TTC549 (cell line): ENCODE measurements around the gene TNRC6A.
"Not testable (repeated sequence)": the region's sequence is repeated elsewhere in the genome, so short reads cannot be mapped to it uniquely, and the experiment has no call there.

Experiments used
- FAIRE-seq: peaks from 2 replicates; lab custom pipeline; 2012; peaks lifted over from hg19 to GRCh38; lab: Jason Lieb, UNC

TNRC6A gene

DNA sequence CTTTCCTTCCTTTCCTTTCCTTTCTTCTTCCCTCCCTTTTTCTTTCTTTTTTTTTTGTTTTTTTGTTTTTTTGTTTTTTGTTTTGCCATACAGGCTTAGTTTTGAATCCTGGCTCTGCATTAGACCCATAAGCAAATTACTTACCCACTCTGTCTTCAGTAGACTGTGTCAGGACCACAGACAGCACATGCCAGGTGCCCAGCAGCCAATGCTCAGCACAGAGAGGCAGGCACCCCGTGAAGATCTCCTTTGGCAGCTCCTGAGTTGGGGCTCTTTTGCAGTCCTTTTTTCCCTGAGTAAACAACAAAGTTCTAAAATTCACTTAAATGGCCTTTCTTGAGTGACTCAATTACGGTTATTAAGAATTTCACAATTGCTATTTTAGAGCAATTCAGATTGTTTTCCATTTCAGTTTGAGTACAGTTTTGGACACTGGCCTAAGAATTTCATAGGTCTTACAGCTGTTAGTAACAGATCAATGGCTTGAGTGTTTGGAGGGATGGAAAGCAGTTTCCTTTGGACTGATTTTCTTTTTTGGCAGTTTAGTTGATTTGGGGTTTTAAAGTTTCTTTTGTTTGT is 90.1 kb downstream of the TNRC6A start:
- no peak for FAIRE-seq

DNA sequence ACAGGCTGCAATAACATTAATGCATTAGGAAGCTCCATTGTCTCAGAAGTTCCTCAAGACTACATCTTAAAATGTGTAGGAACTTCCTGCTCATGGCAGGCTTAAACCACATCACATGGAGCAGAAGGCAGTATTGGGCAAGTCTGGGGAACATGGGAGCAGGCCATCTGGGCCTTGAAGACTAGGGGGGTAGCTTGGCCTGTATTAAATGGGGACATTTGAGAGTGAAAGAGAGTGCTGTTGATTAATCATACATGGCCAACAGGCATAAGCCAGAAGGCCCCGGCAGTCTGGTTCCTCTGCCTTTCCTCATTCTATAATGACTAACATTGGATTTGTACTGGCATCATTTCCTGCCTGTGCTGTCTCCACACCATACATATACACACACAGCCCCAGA is 91.1 kb downstream of the TNRC6A start:
- FAIRE-seq, result no peak

DNA sequence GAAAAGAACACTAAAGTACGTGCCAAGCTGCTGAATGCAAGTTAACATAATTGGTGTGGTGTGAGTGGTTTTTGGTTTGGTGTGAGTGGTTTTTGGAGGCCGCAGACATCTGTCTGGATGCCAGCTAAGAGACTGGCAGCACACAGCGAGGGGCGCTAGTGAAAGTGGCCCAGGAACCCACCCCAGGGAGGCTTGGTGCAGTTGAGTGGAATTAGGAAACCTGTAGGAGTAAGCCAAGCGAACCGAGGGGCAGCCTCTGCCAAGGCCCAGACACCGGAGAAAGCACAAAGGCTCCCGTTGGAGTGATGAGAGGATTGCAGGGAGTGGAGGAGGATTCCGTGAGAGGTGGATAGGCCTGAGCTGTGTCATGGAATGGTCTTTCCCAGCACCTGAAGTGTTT is 91.7 kb downstream of the TNRC6A start:
- no peak for FAIRE-seq

DNA sequence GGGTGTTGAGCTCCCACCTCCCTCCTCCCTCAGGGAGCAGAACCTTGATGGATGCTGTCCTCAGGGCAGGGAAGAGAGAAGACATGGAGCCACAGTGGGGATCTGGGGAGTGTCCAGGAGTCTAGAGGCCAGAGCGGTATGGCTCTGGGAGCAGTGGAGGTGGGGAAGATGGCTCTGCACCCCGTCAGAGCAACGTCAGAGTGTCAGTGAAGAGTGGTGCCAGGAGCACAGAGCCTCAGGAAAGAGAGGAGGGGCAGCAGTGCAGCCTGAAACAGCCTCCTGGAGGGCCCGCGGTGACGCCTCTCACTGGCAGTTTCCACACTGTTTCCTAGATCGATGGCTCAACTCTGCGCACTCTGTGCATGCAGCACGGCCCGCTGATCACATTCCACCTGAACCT is 93.1 kb downstream of the TNRC6A start:
- no peak for FAIRE-seq

DNA sequence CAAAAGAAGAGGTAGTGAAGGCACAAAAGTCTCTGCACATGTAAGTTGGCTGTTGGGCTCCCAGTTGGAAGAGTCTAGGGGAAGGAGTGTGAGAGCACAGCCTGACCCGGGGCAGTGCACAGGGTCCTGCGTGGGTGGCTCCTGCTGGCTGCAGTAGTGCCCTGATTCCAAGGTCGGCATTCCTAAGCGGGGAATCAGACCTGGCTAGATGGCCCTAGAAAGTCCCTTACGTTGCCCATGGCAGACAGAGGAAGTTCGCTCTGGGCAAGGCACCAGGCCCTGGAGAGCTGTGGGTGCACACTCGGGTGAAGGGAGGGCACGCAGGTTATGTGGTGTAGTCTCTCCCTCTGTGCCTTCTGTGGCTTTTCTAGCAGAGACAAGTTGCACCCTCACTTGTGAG is 93.5 kb downstream of the TNRC6A start:
- FAIRE-seq, result no peak

DNA sequence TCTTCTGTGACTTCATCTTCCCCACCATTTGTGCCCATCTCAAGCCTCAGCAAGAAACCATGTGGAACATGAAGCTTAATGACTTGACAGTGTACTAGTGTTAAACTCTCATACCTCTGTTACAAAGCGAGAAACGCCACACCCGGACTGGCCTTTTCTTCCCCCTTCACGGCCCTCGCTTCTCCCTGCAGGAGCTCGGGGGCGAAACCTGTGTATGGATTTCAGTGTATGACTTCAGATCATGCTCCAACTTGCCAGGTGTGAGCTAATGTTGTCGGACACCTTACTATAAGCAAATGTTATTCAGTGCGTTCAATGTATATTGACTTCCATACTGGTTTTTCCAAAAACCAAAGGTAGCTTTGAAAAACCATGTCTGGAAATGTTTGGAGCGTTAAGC is 96.2 kb downstream of the TNRC6A start:
- FAIRE-seq, result no peak

DNA sequence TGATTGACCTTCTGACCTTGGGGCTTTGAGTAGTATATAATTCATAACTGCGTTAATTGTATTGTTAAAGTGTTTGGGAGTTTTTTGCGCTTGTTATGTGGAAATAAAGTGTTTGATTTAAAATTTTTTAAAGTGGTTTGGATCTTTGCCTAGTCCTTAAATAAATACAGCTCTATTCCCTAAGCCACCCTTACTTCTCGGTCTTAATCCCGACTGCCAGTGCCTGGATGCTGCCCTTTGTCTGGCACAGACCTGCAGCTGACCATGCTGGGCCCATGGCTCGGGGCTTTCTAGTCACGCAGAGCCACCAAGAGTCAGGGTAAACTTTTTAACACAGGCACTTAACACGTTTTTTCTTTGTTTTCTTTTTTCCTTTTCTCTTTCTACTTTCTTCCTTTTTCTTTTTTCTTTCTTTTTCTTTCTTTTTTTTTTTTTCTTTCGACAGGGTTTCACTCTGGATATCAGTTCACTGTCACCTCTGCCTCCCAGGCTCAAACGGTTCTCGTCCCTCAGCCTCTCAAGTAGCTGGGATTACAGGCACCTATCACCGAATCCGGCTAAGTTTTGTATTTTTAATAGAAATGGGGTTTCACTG is 96.7 kb downstream of the TNRC6A start:
- no peak for FAIRE-seq

DNA sequence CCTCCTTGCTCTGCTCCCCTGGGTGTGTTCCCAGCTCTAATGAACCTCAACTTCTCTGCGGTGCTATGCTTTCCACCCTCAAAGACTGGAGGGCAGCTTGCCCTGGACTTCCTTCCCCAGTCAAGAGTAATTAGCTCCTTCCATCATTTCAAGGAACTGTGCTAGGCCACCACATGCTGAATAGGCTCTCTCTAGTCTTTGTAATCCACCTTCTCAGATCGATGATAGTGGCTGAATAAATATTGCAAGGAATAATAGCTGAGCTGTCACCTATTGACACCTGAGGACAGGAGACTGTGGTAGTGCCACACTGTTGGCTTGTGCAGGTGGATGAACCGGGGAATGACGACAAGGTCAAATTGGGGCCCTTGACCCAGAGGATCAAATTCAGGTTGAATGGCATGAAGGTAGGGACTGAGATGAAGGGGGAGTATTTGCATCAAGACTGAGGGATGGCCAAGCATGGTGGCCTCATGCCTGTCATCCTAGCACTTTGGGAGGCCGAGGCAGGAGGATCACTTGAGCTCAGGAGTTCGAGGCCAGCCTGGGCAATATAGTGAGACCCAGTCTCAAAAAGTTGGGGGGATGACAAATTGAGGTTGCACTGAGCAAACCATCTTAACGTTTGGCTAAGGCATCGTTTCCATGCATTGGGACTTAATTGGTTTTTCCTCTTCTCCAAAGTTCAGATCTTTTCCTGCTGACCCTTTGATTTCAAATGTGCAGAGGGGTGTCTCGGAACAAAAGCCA is 97.5 kb downstream of the TNRC6A start:
- FAIRE-seq, result no peak

DNA sequence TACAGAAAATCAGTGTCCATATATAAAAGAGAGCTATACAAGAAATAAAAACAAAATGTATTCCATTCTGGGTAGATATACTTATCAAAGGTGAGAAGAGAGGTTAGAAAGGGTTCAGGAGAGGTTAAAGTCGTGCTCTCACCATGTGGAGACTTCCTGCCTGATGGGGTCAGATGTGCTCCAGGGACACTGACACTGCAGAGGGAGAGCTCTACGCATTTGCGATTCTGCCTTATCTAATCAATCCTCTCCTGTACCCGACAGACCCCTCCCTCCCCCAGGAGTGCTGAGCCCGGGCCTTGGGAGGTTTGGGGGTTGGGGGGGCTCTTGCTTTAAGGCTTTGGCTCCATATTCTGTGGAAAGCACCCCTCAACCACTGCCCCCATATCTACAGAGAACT is 99.7 kb downstream of the TNRC6A start:
- FAIRE-seq, result no peak

DNA sequence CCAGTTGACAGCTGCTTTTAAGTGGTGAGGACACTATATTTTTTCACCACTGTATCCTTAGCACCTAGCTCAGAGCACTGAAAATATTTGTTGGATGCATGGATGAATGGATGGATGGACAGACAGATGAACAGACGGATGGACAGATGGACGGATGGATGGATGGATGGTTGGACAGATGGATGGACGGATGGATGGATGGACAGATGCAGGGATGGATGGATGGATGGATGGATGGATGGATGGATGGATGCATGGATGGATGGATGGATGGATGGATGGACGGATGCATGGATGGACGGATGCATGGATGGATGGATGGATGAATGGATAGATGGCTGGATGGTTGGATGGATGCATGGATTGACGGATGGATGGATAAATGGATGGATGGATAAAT is 103.9 kb downstream of the TNRC6A start:
- FAIRE-seq, result no peak

DNA sequence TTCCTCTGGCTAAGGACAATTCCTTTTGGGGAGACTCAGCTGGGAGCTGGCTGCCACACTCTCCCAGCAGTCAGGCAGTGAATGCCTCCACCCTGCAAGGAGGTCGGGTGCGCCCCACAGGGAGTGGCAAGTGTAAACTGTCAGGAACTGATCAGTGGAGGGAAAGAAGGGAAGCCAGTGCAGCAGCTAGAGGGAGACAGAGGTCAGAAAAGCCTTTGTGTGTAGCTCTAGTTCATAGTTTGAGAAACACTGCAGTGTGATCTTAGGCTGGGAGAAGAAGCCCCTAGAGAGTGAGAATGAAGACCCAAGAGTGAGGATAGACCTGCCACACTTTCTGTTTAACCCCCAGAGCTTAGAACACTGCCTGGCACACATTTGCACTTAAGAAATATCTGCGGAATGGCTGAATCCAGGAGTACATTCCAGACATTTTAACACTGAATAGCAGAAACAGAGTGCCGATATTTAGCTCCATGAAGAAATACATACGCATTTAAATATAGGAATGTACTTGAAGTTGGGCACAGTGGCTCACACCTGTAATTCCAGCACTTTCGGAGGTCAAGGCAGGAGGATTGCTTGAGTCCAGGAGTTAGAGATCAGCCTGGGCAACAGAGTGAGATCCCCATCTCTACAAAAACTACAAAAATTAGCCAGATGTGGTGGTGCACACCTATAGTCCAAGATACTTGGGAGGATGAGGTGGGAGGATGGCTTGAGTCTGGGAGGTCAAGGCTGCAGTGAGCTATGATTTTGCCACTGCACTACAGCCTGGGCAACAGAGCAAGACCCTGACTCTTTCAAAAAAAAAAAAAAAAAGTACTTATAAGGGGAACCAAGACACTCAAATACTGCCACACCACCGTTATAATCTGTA is 105.2 kb downstream of the TNRC6A start:
- FAIRE-seq, result no peak

DNA sequence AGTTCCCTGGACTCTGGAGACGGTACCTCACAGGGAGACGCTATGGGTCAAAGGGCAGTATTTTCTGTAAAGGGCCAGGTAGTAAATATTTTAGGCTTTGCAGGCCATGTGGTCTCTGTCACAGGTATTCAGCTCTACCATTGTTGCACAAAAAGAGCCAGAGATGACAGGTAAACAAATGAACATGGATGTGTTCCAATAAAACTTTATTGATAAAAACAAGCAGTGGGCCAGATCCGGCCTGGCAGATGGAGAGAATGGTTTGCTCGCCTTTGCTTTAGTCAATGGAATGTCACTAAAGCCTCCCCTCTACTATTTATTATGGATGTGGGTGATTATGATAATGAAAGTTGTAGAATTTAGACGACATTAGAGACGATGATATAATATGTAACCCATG is 107.4 kb downstream of the TNRC6A start:
- no peak for FAIRE-seq

DNA sequence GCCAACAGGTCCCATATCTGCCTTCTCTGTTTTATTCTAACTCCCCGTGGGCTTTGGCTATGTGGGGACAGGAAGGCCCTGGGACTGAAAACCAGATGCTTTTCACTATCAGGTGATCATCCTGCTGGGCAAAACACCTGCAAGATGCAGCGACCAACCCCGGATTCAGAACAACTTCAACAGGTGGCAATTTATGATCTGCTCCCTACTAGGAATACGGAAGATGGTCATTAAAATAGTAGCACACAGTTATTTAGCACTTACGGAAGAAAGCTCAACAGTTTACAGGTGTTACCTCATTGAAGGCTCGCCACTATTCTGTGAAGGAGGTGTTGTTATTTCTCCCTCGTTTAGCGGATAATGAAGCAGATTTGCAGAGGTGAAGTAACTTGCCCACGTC is 108.5 kb downstream of the TNRC6A start:
- FAIRE-seq, result no peak

DNA sequence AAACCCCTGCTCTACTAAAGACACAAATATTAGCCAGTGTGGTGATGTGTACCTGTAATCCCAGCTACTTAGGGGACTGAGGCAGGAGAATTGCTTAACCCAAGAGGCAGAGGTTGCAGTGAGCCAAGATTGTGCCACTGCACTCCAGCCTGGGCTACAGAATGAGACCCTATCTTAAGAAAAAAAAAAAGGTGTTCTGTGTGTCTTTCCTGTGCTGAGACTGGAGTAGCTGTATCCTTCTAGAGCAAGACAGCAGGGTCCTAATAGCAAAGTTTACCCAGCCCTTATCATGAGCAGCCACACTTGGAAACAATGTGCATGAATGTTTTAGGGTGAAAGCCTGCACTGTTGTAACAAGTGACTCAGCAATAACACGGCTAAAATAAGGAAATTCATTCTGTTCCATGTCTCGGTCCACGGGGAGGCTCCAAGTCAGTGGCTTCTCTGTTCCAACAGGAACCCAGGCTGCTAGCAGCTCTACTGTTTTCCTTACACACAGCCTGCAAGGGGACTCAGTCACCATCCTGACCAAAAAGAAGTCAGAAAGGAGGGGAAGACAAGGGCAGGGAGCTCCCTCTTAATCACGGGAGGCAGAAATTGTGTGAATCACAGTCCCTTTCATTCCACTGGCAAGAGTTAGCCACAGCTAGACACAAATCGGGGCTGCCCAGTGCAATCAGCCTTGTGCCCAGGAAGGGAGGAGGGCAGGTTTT is 109.3 kb downstream of the TNRC6A start:
- no peak for FAIRE-seq

DNA sequence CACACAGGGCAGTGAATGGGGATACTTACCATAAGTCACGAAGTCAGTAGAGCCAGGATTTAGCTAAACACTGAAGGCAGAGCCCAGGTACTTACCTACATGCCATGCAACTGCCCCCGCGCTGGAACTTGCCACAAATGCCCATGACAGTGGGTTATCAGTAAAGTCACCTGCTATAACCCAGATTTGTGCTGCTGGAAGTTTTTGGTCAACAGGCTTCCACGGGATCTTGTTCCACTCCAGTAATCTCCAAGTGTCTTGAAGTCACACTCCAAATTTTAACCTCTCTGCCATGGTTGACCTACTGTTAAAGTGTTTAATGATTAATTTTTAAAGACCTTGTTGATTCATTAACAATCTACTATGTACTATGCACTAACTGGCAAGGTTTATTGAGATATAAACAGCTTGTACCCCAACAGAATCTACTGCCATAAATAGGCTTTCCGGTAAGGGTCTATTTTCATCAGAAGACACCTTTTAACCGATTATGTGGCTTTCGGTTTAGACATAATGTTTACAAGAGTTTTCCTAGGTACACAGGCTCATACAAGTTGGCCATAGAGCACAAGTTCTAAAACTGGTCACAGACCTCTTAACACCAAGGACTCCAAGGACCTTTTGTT is 110.0 kb downstream of the TNRC6A start:
- no peak for FAIRE-seq

DNA sequence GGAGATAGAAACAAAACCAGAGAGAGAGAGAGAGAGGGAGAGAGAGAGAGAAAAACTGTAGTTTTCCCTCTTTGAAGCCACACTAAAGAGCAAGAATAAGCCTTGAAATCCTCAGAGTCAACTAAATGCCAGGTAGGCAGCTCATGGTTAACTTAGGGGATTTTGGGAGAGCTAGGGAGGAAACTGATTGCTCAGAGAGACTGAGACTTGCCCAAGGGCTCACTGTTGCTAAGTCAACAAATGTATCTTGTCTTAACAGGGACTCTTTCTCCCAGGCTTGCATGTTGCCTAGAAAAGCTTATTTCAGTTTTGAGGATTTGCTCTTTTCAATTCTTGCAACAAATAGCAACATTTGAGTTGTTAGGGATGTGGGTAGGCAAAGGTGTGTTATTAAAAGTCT is 111.8 kb downstream of the TNRC6A start:
- no peak for FAIRE-seq

DNA sequence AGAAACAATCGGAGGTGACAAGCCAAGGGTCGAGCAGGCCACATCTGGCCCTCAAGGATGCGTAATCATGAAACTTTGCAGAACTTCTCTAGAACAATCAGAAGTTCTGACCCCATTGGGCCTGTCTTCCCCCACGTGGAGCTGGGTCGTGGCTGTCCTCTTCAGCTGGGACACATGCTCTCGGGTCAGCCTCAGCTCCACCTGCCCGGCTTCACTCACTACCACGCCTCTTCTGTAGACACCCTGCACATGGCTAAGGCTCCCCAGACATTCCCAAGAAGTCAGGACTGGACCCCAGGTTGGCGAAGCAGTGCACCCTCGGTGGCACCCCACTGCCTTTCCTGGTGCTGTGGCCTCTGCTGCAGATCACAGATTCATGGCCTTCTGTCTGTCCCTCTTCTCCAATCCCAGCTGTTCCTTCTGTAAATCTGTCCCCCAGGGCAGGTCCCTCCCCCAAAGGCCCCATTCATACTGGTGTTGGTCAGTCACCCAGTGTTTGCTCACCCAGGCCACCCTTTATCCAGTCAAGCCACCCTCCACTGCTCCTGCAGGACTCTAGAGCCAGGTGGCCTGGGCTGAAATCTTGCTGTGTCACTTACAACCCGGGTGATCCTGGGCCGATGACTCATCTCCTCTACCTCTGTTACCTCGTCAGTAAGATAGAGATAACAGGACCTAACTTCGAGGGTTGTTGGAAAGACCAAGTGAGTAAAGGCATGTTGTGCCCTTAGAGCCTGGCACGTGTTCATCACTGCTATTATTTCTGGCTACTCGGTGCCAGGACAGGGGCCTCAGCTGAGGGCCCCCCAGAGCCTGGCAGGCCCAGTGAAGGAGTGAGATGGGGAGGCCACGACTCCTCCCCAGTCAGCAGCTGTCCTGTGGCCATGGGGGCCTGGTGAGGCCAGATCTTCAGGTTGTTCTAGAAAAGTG is 114.9 kb downstream of the TNRC6A start:
- FAIRE-seq, result no peak

DNA sequence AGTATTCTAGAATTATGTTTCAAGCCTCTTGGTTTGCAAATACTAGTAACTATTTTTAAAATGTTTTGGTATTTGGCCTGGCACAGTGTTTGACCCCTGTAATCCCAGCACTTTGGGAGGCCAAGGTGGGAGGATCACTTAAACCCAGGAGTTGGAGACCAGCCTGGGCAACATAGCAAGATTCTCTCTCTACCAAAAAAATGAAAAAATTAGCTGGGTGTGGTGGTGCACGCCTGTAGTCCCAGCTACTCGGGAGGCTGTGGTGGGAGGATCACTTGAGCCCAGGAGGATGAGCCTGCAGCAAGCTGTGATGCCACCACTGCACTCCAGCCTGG is 115.5 kb downstream of the TNRC6A start:
- not testable (repeated sequence) for FAIRE-seq

DNA sequence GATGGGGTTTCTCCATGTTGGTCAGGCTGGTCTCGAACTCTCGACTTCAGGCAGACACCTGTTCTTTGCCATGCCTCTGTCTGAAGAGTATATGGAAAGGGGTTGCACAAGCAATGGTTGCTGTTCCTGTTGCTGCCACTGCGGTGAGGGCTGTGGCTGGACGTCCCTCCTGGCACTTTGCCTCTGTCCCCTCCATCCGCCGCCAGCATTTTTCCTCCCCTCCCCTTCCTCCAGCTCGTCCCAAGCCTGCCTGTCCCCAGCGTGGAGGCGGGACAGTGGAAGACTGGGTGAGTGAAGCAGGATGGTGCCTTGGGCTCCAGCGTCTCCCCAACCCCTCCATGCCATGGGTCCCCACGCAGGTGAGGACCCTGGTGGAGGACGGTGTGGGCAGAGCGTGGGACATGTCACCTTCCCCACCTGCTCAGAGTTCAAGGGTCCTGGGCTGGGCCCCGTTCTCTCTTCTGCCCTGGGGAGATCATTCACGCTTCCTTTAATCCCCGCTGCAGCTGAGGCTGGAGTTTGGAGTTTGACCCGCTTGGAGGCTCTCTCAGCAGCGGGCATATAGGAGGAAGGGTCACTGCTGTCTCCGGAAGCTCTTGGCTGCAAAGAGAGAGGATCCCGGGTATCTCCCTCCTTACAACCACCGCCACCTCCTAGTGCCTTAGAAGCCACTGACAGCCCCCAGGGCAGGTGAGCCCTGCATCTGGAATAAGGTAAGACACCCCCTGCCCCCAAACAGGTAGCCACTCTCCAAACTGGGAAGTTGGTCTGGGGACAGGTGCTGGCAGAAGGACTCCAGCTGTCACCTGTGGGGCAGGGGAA is 116.5 kb downstream of the TNRC6A start, which contains the start of gene SLC5A11:
Gene SLC5A11, plus strand, starts transcription at position 238 of the 822 bp plus-strand sequence. CDS start 12,681 bp downstream, outside the sequence.
- no peak for FAIRE-seq
